ENCODE measurements around the gene CNTN5. TPM values are rescaled to one million over a fixed set of nuclear protein-coding genes. Genes with fewer than 3 reads are reported as not detected.

CNTN5 gene
- total RNA-seq, 1 experiment from 2014 or later = not detected

- no peak for DNase-seq
- Histone ChIP-seq H3K36me3 (ENCODE audit: insufficient read depth, low read length) (no peaks in the 10 kb centered on the region), H3K9me3 (ENCODE audit: low read length) (peaks cover 54% of the 10 kb centered on the region), H4K20me1 (ENCODE audit: insufficient read depth, low read depth, low read length) (no peaks in the 10 kb centered on the region), H3K4me1 (ENCODE audit: low read length) (no peaks in the 10 kb centered on the region), H3K9ac (ENCODE audit: low read length) (no peak overlapping the region), H3K27ac (ENCODE audit: low read length) (no peak overlapping the region), H2AFZ (ENCODE audit: low read length) (no peak overlapping the region), H3K9me2 (replicated peaks; ENCODE audit: insufficient read depth, low read length) (no peaks in the 10 kb centered on the region), H3K27me3 (ENCODE audit: low read length) (no peaks in the 10 kb centered on the region), H3K4me2 (ENCODE audit: low read depth, low read length, poor library complexity, severe bottlenecking) (no peak overlapping the region), H3K79me2 (ENCODE audit: low read length) (no peaks in the 10 kb centered on the region), H3K4me3 (ENCODE audit: low read length) (no peak overlapping the region)
Observed at GRCh38 chr11:99682646-99683045, 661.9 kb downstream of the CNTN5 start.

- Histone ChIP-seq H3K4me1 (ENCODE audit: low read length) (no peaks in the 10 kb centered on the region), H3K9ac (ENCODE audit: low read length) (no peak overlapping the region), H3K4me2 (ENCODE audit: low read depth, low read length, poor library complexity, severe bottlenecking) (no peak overlapping the region), H4K20me1 (ENCODE audit: insufficient read depth, low read depth, low read length) (no peaks in the 10 kb centered on the region), H3K79me2 (ENCODE audit: low read length) (no peaks in the 10 kb centered on the region), H3K27me3 (ENCODE audit: low read length) (no peaks in the 10 kb centered on the region), H3K27ac (ENCODE audit: low read length) (no peak overlapping the region), H3K9me3 (ENCODE audit: low read length) (peaks cover 58% of the 10 kb centered on the region), H3K9me2 (replicated peaks; ENCODE audit: insufficient read depth, low read length) (no peaks in the 10 kb centered on the region), H3K4me3 (ENCODE audit: low read length) (no peak overlapping the region), H3K36me3 (ENCODE audit: insufficient read depth, low read length) (no peaks in the 10 kb centered on the region), H2AFZ (ENCODE audit: low read length) (no peak overlapping the region)
- DNase-seq = no peak
Observed at GRCh38 chr11:99683933-99684332, 663.2 kb downstream of the CNTN5 start.

GRCh38 chr11:99686838-99687237, 666.1 kb downstream of the CNTN5 start:
- H3K4me3 ChIP-seq (ENCODE audit: low read length) = no peak overlapping the region
- H4K20me1 ChIP-seq (ENCODE audit: insufficient read depth, low read depth, low read length) = no peaks in the 10 kb centered on the region
- H3K9ac ChIP-seq (ENCODE audit: low read length) = no peak overlapping the region
- H3K4me1 ChIP-seq (ENCODE audit: low read length) = no peaks in the 10 kb centered on the region
- H3K9me3 ChIP-seq (ENCODE audit: low read length) = peaks cover 61% of the 10 kb centered on the region
- no peak overlapping the region for H3K27ac ChIP-seq (ENCODE audit: low read length)
- H2AFZ ChIP-seq (ENCODE audit: low read length) = no peak overlapping the region
- H3K9me2 ChIP-seq (replicated peaks; ENCODE audit: insufficient read depth, low read length) = no peaks in the 10 kb centered on the region
- no peak for DNase-seq
- no peak overlapping the region for H3K4me2 ChIP-seq (ENCODE audit: low read depth, low read length, poor library complexity, severe bottlenecking)
- no peaks in the 10 kb centered on the region for H3K79me2 ChIP-seq (ENCODE audit: low read length)
- no peaks in the 10 kb centered on the region for H3K27me3 ChIP-seq (ENCODE audit: low read length)
- no peaks in the 10 kb centered on the region for H3K36me3 ChIP-seq (ENCODE audit: insufficient read depth, low read length)

GRCh38 chr11:99687320-99687719, 666.6 kb downstream of the CNTN5 start:
- no peak for DNase-seq
- H3K9ac ChIP-seq (ENCODE audit: low read length) = no peak overlapping the region
- no peaks in the 10 kb centered on the region for H3K27me3 ChIP-seq (ENCODE audit: low read length)
- no peak overlapping the region for H3K4me3 ChIP-seq (ENCODE audit: low read length)
- H3K9me3 ChIP-seq (ENCODE audit: low read length) = peaks cover 61% of the 10 kb centered on the region
- no peaks in the 10 kb centered on the region for H3K36me3 ChIP-seq (ENCODE audit: insufficient read depth, low read length)
- no peak overlapping the region for H3K4me2 ChIP-seq (ENCODE audit: low read depth, low read length, poor library complexity, severe bottlenecking)
- no peaks in the 10 kb centered on the region for H3K4me1 ChIP-seq (ENCODE audit: low read length)
- H3K9me2 ChIP-seq (replicated peaks; ENCODE audit: insufficient read depth, low read length) = no peaks in the 10 kb centered on the region
- no peak overlapping the region for H3K27ac ChIP-seq (ENCODE audit: low read length)
- H4K20me1 ChIP-seq (ENCODE audit: insufficient read depth, low read depth, low read length) = no peaks in the 10 kb centered on the region
- H3K79me2 ChIP-seq (ENCODE audit: low read length) = no peaks in the 10 kb centered on the region
- no peak overlapping the region for H2AFZ ChIP-seq (ENCODE audit: low read length)

- Histone ChIP-seq H3K27me3 (ENCODE audit: low read length) (no peaks in the 10 kb centered on the region), H4K20me1 (ENCODE audit: insufficient read depth, low read depth, low read length) (no peaks in the 10 kb centered on the region), H3K27ac (ENCODE audit: low read length) (no peak overlapping the region), H3K9me2 (replicated peaks; ENCODE audit: insufficient read depth, low read length) (no peaks in the 10 kb centered on the region), H3K36me3 (ENCODE audit: insufficient read depth, low read length) (no peaks in the 10 kb centered on the region), H2AFZ (ENCODE audit: low read length) (no peak overlapping the region), H3K9ac (ENCODE audit: low read length) (no peak overlapping the region), H3K79me2 (ENCODE audit: low read length) (no peaks in the 10 kb centered on the region), H3K4me3 (ENCODE audit: low read length) (no peak overlapping the region), H3K9me3 (ENCODE audit: low read length) (peaks cover 68% of the 10 kb centered on the region), H3K4me2 (ENCODE audit: low read depth, low read length, poor library complexity, severe bottlenecking) (no peak overlapping the region), H3K4me1 (ENCODE audit: low read length) (no peaks in the 10 kb centered on the region)
- DNase-seq = no peak
Observed at GRCh38 chr11:99693941-99694492, 673.3 kb downstream of the CNTN5 start.

GRCh38 chr11:99695106-99695505, 674.4 kb downstream of the CNTN5 start:
- no peak overlapping the region for H3K4me3 ChIP-seq (ENCODE audit: low read length)
- no peaks in the 10 kb centered on the region for H3K27me3 ChIP-seq (ENCODE audit: low read length)
- no peaks in the 10 kb centered on the region for H3K36me3 ChIP-seq (ENCODE audit: insufficient read depth, low read length)
- H3K79me2 ChIP-seq (ENCODE audit: low read length) = no peaks in the 10 kb centered on the region
- peaks cover 72% of the 10 kb centered on the region for H3K9me3 ChIP-seq (ENCODE audit: low read length)
- no peaks in the 10 kb centered on the region for H3K9me2 ChIP-seq (replicated peaks; ENCODE audit: insufficient read depth, low read length)
- no peaks in the 10 kb centered on the region for H3K4me1 ChIP-seq (ENCODE audit: low read length)
- H2AFZ ChIP-seq (ENCODE audit: low read length) = no peak overlapping the region
- H3K4me2 ChIP-seq (ENCODE audit: low read depth, low read length, poor library complexity, severe bottlenecking) = no peak overlapping the region
- no peak overlapping the region for H3K27ac ChIP-seq (ENCODE audit: low read length)
- no peak for DNase-seq
- H3K9ac ChIP-seq (ENCODE audit: low read length) = no peak overlapping the region
- H4K20me1 ChIP-seq (ENCODE audit: insufficient read depth, low read depth, low read length) = no peaks in the 10 kb centered on the region

GRCh38 chr11:99706848-99707247, 686.1 kb downstream of the CNTN5 start:
- no peaks in the 10 kb centered on the region for H3K4me1 ChIP-seq (ENCODE audit: low read length)

GRCh38 chr11:99708928-99709672, 688.4 kb downstream of the CNTN5 start:
- no peaks in the 10 kb centered on the region for H3K79me2 ChIP-seq (ENCODE audit: low read length)
- no peaks in the 10 kb centered on the region for H3K9me2 ChIP-seq (replicated peaks; ENCODE audit: insufficient read depth, low read length)
- no peak overlapping the region for H3K27ac ChIP-seq (ENCODE audit: low read length)
- no peak overlapping the region for H3K4me2 ChIP-seq (ENCODE audit: low read depth, low read length, poor library complexity, severe bottlenecking)
- no peaks in the 10 kb centered on the region for H3K27me3 ChIP-seq (ENCODE audit: low read length)
- no peak for DNase-seq
- H3K9ac ChIP-seq (ENCODE audit: low read length) = no peak overlapping the region
- H2AFZ ChIP-seq (ENCODE audit: low read length) = no peak overlapping the region
- 0 out of 2 replicates have a peak overlapping the region, but pooled peaks have one; percentile 4 for H3K4me3 ChIP-seq (ENCODE audit: low read length)
- peaks cover 52% of the 10 kb centered on the region for H3K9me3 ChIP-seq (ENCODE audit: low read length)
- H3K4me1 ChIP-seq (ENCODE audit: low read length) = no peaks in the 10 kb centered on the region
- no peaks in the 10 kb centered on the region for H3K36me3 ChIP-seq (ENCODE audit: insufficient read depth, low read length)
- H4K20me1 ChIP-seq (ENCODE audit: insufficient read depth, low read depth, low read length) = no peaks in the 10 kb centered on the region

More at GRCh38 chr11:99706848-99707247, 686.1 kb downstream of the CNTN5 start:
- Histone ChIP-seq H3K79me2 (ENCODE audit: low read length) (no peaks in the 10 kb centered on the region), H3K27me3 (ENCODE audit: low read length) (no peaks in the 10 kb centered on the region), H3K27ac (ENCODE audit: low read length) (no peak overlapping the region), H4K20me1 (ENCODE audit: insufficient read depth, low read depth, low read length) (no peaks in the 10 kb centered on the region), H3K9me3 (ENCODE audit: low read length) (peaks cover 55% of the 10 kb centered on the region), H3K36me3 (ENCODE audit: insufficient read depth, low read length) (no peaks in the 10 kb centered on the region), H3K9me2 (replicated peaks; ENCODE audit: insufficient read depth, low read length) (no peaks in the 10 kb centered on the region), H2AFZ (ENCODE audit: low read length) (no peak overlapping the region), H3K4me3 (ENCODE audit: low read length) (no peak overlapping the region), H3K4me2 (ENCODE audit: low read depth, low read length, poor library complexity, severe bottlenecking) (no peak overlapping the region), H3K9ac (ENCODE audit: low read length) (no peak overlapping the region)
- no peak for DNase-seq
